Skeletal muscle cell (primary cell): ENCODE results near the gene SLC44A1.

Experiments
- DNase-seq: peaks from one replicate; pipeline ENCODE4 v3.0.0-alpha.2; 2010; ENCODE audit warnings: low read depth
- H3K4me3 ChIP-seq: 2 replicates; pipeline ENCODE4 v1.5.1; 2011; ENCODE audit warnings: low read depth, mild to moderate bottlenecking, control low read depth, low read length, moderate library complexity

SLC44A1 gene

GRCh38 chr9:105328296-105328695 lies 83.8 kb downstream of the SLC44A1 start:
- H3K4me3 ChIP-seq: no peak overlapping the region
- no peak for DNase-seq

GRCh38 chr9:105328872-105329718 lies 84.6 kb downstream of the SLC44A1 start:
- DNase-seq: peak; percentile 24
- no peak overlapping the region for H3K4me3 ChIP-seq

GRCh38 chr9:105329719-105330062 lies 85.2 kb downstream of the SLC44A1 start:
- H3K4me3 ChIP-seq: no peak overlapping the region
- DNase-seq: no peak

GRCh38 chr9:105330201-105330600 lies 85.8 kb downstream of the SLC44A1 start:
- DNase-seq: no peak
- no peak overlapping the region for H3K4me3 ChIP-seq

- H3K4me3 ChIP-seq: no peak overlapping the region
- no peak for DNase-seq
These were observed 86.3 kb downstream of the SLC44A1 start for GRCh38 chr9:105330755-105331154.

- H3K4me3 ChIP-seq: no peak overlapping the region
- DNase-seq: no peak
These were observed 86.7 kb downstream of the SLC44A1 start for GRCh38 chr9:105331160-105331559.

GRCh38 chr9:105331755-105332154 lies 87.3 kb downstream of the SLC44A1 start:
- no peak for DNase-seq
- no peak overlapping the region for H3K4me3 ChIP-seq

- DNase-seq: peak; percentile 69
- H3K4me3 ChIP-seq: no peak overlapping the region
These were observed 88.0 kb downstream of the SLC44A1 start for GRCh38 chr9:105332471-105332870.

GRCh38 chr9:105333076-105333475 lies 88.6 kb downstream of the SLC44A1 start:
- no peak overlapping the region for H3K4me3 ChIP-seq
- peak; percentile 67 for DNase-seq

- no peak for DNase-seq
- no peak overlapping the region for H3K4me3 ChIP-seq
These were observed 89.4 kb downstream of the SLC44A1 start for GRCh38 chr9:105333811-105334210.

- DNase-seq: no peak
- H3K4me3 ChIP-seq: no peak overlapping the region
These were observed 93.9 kb downstream of the SLC44A1 start for GRCh38 chr9:105338308-105338707.

- H3K4me3 ChIP-seq: no peak overlapping the region
- no peak for DNase-seq
These were observed 95.4 kb downstream of the SLC44A1 start for GRCh38 chr9:105339849-105340248.

GRCh38 chr9:105341434-105342146 lies 97.1 kb downstream of the SLC44A1 start:
- no peak overlapping the region for H3K4me3 ChIP-seq
- peak; percentile 21 for DNase-seq

- H3K4me3 ChIP-seq: no peak overlapping the region
- no peak for DNase-seq
These were observed 97.7 kb downstream of the SLC44A1 start for GRCh38 chr9:105342147-105342505.

- no peak overlapping the region for H3K4me3 ChIP-seq
- peak; percentile 41 for DNase-seq
These were observed 99.8 kb downstream of the SLC44A1 start for GRCh38 chr9:105344283-105344682.

GRCh38 chr9:105345626-105346025 lies 101.2 kb downstream of the SLC44A1 start:
- DNase-seq: no peak
- H3K4me3 ChIP-seq: no peak overlapping the region

- H3K4me3 ChIP-seq: no peak overlapping the region
- no peak for DNase-seq
These were observed 101.8 kb downstream of the SLC44A1 start for GRCh38 chr9:105346273-105346672.

- no peak overlapping the region for H3K4me3 ChIP-seq
- no peak for DNase-seq
These were observed 110.0 kb downstream of the SLC44A1 start for GRCh38 chr9:105354448-105354847.

GRCh38 chr9:105355781-105356180 lies 111.3 kb downstream of the SLC44A1 start:
- no peak for DNase-seq
- H3K4me3 ChIP-seq: no peak overlapping the region

GRCh38 chr9:105357937-105358336 lies 113.5 kb downstream of the SLC44A1 start:
- no peak for DNase-seq

GRCh38 chr9:105359892-105360291 lies 115.4 kb downstream of the SLC44A1 start:
- DNase-seq: peak; percentile 21
- H3K4me3 ChIP-seq: no peak overlapping the region

More at GRCh38 chr9:105357937-105358336, 113.5 kb downstream of the SLC44A1 start:
- no peak overlapping the region for H3K4me3 ChIP-seq
